Measurements from ENCODE around the gene SVIP. TPM values are rescaled to one million over a fixed set of nuclear protein-coding genes. Genes with fewer than 3 reads are reported as not detected.

The SVIP gene
- polyA plus RNA-seq, 1 of the 3 experiments (the other 2 are of a cell fraction): 6.0 TPM

DNA sequence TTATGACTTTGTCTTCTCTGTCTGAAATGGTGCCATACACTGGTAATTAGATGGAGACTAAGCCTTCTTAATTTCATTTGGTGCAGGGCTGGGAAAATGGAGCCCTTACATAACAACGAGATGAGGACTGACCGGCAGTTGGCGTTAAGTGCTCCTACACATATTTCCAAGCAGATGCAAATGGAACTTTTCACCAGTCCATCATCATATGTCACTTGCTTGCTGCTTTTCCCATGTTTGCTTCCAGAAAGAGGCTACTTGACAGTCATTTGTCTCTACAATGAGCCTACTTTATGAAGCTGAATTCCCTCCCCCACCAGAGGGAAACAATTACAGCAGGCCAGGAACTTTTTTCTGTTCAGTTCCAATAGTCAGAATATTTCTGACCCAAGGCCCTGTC, 32.6 kb downstream of the SVIP start:
- H4K20me1 ChIP-seq (ENCODE audit: insufficient read depth): no peaks in the 10 kb centered on the region
- no peaks in the 10 kb centered on the region for H3K9me2 ChIP-seq
- H3K27ac ChIP-seq (ENCODE audit: low read depth in 2 of 2, low read length in 1 of 2): no peak overlapping the region
- H3K4me2 ChIP-seq: no peak overlapping the region
- TF ChIP-seq MEF2A (IDR thresholded peaks at IDR 0.05; ENCODE audit: borderline replicate concordance, low read depth): no peak
- no peak for TF ChIP-seq TCF12 (IDR thresholded peaks at IDR 0.05)
- TF ChIP-seq YY1 (IDR thresholded peaks at IDR 0.05; ENCODE audit: low read depth): no peak
- no peak for TF ChIP-seq NRF1 (IDR thresholded peaks at IDR 0.05; ENCODE audit: low read depth, low read length)
- TF ChIP-seq EZH2phosphoT487 (IDR thresholded peaks at IDR 0.05; ENCODE audit: borderline replicate concordance, low read depth): no peak
- no peak for TF ChIP-seq FOXM1 (IDR thresholded peaks at IDR 0.05; ENCODE audit: low read depth)
- no peak for TF ChIP-seq SIN3A (IDR thresholded peaks at IDR 0.05; ENCODE audit: borderline replicate concordance, low read depth, low read length)
- TF ChIP-seq POLR2AphosphoS5 (IDR thresholded peaks at IDR 0.05; ENCODE audit: low read depth, low read length): no peak
- TF ChIP-seq MXI1 (IDR thresholded peaks at IDR 0.05; ENCODE audit: low read depth, low read length): no peak
- no peak for TF ChIP-seq RAD21 (IDR thresholded peaks at IDR 0.05; ENCODE audit: low read length)
- TF ChIP-seq GATA2 (CRISPR knock-in tag; IDR thresholded peaks at IDR 0.05): no peak
- TF ChIP-seq, protein P1, sequence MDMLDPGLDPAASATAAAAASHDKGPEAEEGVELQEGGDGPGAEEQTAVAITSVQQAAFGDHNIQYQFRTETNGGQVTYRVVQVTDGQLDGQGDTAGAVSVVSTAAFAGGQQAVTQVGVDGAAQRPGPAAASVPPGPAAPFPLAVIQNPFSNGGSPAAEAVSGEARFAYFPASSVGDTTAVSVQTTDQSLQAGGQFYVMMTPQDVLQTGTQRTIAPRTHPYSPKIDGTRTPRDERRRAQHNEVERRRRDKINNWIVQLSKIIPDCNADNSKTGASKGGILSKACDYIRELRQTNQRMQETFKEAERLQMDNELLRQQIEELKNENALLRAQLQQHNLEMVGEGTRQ (IDR thresholded peaks at IDR 0.05; ENCODE audit: borderline replicate concordance, low read depth, low read length): no peak
- no peak for TF ChIP-seq SMC3 (IDR thresholded peaks at IDR 0.05; ENCODE audit: low read depth, low read length)
- TF ChIP-seq, protein P2, sequence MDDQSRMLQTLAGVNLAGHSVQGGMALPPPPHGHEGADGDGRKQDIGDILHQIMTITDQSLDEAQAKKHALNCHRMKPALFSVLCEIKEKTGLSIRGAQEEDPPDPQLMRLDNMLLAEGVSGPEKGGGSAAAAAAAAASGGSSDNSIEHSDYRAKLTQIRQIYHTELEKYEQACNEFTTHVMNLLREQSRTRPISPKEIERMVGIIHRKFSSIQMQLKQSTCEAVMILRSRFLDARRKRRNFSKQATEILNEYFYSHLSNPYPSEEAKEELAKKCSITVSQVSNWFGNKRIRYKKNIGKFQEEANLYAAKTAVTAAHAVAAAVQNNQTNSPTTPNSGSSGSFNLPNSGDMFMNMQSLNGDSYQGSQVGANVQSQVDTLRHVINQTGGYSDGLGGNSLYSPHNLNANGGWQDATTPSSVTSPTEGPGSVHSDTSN (IDR thresholded peaks at IDR 0.05): no peak
- no peak for DNase-seq
- H3K27me3 ChIP-seq (ENCODE audit: insufficient read depth): no peaks in the 10 kb centered on the region
- POLR2A ChIA-PET: no interaction called here
- 83% methylated on average over 3 of the region's 3 CpGs for WGBS (ENCODE audit: low lambda C conversion rate)
- peaks cover 6% of the 10 kb centered on the region for H3F3A ChIP-seq (replicated peaks; ENCODE audit: insufficient read depth)
- H3K9me3 ChIP-seq: no peaks in the 10 kb centered on the region
- CTCF ChIA-PET: interaction anchor here (7.2 kb wide), 1 partner anchor 9 kb away, joined by 45 read pairs; no protein-coding TSS in a partner anchor
- no peak overlapping the region for H3K9ac ChIP-seq
- H2AFZ ChIP-seq (ENCODE audit: low read depth): no peak overlapping the region
- H3K4me3 ChIP-seq (ENCODE audit: low read depth in 2 of 2, low read length in 1 of 2): no peak overlapping the region
- H3K36me3 ChIP-seq (replicated peaks in 1 of 2; ENCODE audit: control insufficient read depth in 1 of 2, insufficient read depth in 2 of 2, low read length in 1 of 2): no peaks in the 10 kb centered on the region
- H3K79me2 ChIP-seq (ENCODE audit: insufficient read depth): no peaks in the 10 kb centered on the region
- peaks cover 0 to 16% of the 10 kb centered on the region in 2 experiments; a peak in 2 of 4 replicates for H3K4me1 ChIP-seq (ENCODE audit: control insufficient read depth in 1 of 2, insufficient read depth in 2 of 2, low read depth in 1 of 2, low read length in 1 of 2)

DNA sequence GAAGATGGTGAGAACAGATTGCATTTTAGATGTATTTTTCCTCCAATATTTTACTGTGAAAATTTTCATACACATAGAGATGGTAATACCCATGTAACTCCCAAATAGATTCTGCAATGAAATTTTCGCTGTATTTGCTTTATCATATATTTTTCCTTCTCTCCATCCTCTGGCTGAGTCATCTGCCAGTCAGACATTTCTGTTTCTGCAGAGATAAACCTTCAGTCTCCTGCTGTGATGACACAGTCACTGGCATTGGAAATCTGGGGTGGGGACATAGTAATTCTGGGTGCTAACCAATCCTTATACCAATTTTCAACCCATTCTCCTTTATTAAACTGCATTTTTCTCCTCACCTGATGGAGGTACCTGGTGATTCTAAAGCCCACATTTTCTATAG, 33.7 kb downstream of the SVIP start:
- peaks cover 0 to 21% of the 10 kb centered on the region in 2 experiments; a peak in 2 of 4 replicates for H3K4me1 ChIP-seq (ENCODE audit: control insufficient read depth in 1 of 2, insufficient read depth in 2 of 2, low read depth in 1 of 2, low read length in 1 of 2)
- H4K20me1 ChIP-seq (ENCODE audit: insufficient read depth): no peaks in the 10 kb centered on the region
- no peak overlapping the region for H3K9ac ChIP-seq
- no peaks in the 10 kb centered on the region for H3K36me3 ChIP-seq (replicated peaks in 1 of 2; ENCODE audit: control insufficient read depth in 1 of 2, insufficient read depth in 2 of 2, low read length in 1 of 2)
- CTCF ChIA-PET: interaction anchor here (1.0 to 7.2 kb wide), 3 partner anchors 8 to 626 kb away, joined by 3 to 45 read pairs (median 3); no protein-coding TSS in a partner anchor
- WGBS (ENCODE audit: low lambda C conversion rate): 36% methylated on average over 1 of the region's 1 CpG
- peak overlapping the region; percentile 63; the same call in 1 of the 2 replicates for H2AFZ ChIP-seq (ENCODE audit: low read depth)
- no peaks in the 10 kb centered on the region for H3K9me3 ChIP-seq
- DNase-seq: no peak
- POLR2A ChIA-PET: no interaction called here
- no peaks in the 10 kb centered on the region for H3K27me3 ChIP-seq (ENCODE audit: insufficient read depth)
- no peak overlapping the region for H3K4me3 ChIP-seq (ENCODE audit: low read depth in 2 of 2, low read length in 1 of 2)
- no peaks in the 10 kb centered on the region for H3K79me2 ChIP-seq (ENCODE audit: insufficient read depth)
- peaks cover 6% of the 10 kb centered on the region for H3F3A ChIP-seq (replicated peaks; ENCODE audit: insufficient read depth)
- TF ChIP-seq CHD2 (IDR thresholded peaks at IDR 0.05; ENCODE audit: low read length, partially characterized antibody): no peak
- TF ChIP-seq, protein P2 (IDR thresholded peaks at IDR 0.05): peak; percentile 23; the same call in 1 of the 2 replicates
- TF ChIP-seq NRF1 (IDR thresholded peaks at IDR 0.05; ENCODE audit: low read depth, low read length): no peak
- TF ChIP-seq SIN3A (IDR thresholded peaks at IDR 0.05; ENCODE audit: borderline replicate concordance, low read depth, low read length): no peak
- TF ChIP-seq SMC3 (IDR thresholded peaks at IDR 0.05; ENCODE audit: low read depth, low read length): no peak
- peak; percentile 11; the same call in 1 of the 2 replicates for TF ChIP-seq JUND (IDR thresholded peaks at IDR 0.05)
- no peak for TF ChIP-seq MEF2A (IDR thresholded peaks at IDR 0.05; ENCODE audit: borderline replicate concordance, low read depth)
- no peak for TF ChIP-seq FOXJ3 (CRISPR knock-in tag; IDR thresholded peaks at IDR 0.05)
- H3K27ac ChIP-seq (ENCODE audit: low read depth in 2 of 2, low read length in 1 of 2): no peak overlapping the region
- H3K9me2 ChIP-seq: no peaks in the 10 kb centered on the region
- H3K4me2 ChIP-seq: 0 out of 2 replicates have a peak overlapping the region, but pooled peaks have one; percentile 33

Measured in SK-N-SH (cell line).